NCI-H526 (cell line): Measurements from ENCODE around the gene CNN2.

Experiments
- DNase-seq, 2 experiments: peaks; one replicate each; lab custom pipeline; 2025; lab: John Stamatoyannopoulos, UW

The CNN2 gene

DNA sequence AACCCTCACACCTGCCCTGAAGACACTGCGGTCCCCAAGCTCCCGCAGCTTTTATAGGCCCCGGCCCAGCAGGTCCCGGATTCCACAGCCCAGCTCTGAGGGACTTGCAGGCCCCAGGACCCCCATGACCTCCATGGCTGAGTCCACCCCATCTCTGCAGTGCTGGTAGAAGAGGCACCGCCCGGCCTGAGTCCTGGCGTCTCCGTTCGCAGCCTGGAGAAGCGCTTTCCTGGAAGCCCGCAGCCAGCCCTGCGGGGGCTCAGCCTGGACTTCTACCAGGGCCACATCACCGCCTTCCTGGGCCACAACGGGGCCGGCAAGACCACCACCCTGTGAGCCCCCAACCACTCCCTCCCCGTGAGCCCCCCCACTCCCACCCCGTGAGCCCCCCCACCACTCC lies 22.7 kb downstream of the CNN2 start:
- no peak for DNase-seq

DNA sequence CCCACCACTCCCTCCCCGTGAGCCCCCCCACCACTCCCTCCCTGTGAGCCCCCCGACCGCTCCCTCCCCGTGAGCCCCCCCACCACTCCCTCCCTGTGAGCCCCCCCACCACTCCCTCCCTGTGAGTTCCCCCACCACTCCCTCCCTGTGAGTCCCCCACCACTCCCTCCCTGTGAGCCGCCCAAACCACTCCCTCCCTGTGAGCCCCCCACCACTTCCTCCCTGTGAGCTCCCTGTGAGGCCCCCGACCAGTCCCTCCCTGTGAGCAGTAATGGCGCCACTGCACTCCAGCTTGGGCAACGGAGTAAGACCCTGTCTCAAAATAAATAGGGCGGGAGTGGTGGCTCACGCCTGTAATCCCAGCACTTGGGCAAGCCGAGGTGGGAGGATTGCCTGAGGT lies 23.4 kb downstream of the CNN2 start:
- no peak for DNase-seq

DNA sequence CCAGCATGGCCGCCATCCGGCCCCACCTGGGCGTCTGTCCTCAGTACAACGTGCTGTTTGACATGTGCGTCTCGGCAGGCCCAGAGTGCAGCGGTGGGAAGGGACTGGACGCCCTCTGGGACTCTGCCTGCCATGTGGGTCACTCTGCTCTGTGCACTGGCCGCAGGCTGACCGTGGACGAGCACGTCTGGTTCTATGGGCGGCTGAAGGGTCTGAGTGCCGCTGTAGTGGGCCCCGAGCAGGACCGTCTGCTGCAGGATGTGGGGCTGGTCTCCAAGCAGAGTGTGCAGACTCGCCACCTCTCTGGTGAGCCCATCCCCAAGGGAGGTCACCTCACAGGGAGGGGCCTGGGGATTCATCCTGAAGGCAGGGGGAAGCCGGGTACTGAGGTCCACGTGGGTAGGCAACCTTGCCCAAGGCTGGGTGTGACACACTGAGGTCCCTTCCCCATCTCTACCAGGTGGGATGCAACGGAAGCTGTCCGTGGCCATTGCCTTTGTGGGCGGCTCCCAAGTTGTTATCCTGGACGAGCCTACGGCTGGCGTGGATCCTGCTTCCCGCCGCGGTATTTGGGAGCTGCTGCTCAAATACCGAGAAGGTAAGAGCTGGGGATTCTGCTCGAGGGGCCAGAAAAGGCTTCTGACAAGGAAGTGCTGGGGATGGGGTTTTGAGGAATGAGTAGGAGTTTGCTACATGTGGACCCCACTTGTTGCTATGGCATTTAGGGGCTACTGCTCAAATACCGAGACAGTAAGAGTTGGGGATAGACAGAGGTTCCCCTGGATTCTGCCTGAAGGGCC lies 24.8 kb downstream of the CNN2 start:
- DNase-seq, result no peak

DNA sequence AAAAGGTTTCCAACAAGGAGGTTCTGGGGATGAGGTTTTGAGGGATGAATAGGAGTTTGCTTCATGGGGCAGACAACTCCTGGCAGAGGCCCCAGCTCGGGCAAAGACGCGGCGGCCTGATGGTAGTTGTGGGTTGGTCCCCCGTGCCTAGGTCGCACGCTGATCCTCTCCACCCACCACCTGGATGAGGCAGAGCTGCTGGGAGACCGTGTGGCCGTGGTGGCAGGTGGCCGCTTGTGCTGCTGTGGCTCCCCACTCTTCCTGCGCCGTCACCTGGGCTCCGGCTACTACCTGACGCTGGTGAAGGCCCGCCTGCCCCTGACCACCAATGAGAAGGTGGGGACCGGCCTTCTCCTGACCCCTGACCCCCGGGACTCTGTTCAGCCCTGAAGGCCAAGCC lies 25.4 kb downstream of the CNN2 start:
- no peak for DNase-seq

DNA sequence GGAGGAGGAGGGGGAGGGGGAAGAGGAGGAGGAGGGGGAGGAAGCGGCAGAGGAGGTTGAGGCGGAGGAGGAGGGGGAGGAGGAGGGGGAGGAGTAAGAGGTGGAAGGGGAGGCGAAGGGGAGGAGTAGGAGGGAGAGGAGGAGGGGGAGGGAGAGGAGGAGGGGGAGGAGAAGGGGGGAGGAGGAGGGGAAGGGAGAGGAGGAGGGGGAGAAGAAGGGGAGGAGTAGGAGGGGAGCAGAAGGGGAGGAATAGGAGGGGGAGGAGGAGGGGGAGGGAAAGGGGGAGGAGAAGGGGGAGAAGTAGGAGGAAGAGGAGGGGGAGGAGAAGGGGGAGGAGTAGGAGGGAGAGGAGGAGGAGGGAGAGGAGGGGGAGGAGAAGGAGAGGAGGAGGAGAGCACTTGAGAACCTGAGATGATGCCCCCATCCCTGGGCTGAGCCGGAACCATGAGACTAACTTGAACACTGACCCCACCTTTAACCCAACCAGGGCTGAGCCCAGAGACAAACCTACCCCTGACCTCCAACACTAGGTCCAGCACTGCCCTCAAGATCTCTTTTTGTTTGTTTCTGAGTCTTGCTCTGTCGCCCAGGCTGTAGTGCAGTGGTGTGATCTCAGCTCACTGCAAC lies 26.1 kb downstream of the CNN2 start:
- DNase-seq, result no peak

DNA sequence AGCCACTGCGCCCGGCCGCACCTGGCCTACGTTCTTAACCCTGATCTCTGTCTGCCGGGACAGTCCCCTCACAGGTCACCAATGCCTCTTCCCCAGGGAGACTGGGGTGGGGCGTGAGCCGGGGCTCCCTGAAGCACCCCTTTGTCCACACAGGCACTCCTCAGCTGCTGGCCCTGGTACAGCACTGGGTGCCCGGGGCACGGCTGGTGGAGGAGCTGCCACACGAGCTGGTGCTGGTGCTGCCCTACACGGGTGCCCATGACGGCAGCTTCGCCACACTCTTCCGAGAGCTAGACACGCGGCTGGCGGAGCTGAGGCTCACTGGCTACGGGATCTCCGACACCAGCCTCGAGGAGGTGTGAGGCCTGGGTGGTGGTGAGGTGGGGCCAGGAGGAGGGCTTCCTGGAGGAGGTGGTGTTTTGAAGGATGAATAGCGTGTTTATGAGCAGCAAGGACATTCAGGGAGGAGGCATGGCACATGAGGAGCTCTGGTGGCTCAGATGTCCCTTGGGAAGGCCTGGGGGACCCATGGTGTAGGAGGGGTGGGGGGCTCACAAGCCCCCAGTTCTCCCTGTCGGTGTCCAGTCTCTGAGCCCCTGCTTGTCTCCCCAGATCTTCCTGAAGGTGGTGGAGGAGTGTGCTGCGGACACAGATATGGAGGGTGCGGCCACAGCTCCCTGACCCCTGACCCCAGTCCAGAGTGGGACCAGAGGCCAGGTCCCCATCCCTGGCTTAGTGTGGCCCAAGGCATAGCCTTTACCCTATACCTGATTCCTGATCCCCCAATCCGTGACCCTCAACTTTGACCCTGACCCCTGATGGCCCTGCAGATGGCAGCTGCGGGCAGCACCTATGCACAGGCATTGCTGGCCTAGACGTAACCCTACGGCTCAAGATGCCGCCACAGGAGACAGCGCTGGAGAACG lies 27.0 kb downstream of the CNN2 start:
- no peak for DNase-seq

DNA sequence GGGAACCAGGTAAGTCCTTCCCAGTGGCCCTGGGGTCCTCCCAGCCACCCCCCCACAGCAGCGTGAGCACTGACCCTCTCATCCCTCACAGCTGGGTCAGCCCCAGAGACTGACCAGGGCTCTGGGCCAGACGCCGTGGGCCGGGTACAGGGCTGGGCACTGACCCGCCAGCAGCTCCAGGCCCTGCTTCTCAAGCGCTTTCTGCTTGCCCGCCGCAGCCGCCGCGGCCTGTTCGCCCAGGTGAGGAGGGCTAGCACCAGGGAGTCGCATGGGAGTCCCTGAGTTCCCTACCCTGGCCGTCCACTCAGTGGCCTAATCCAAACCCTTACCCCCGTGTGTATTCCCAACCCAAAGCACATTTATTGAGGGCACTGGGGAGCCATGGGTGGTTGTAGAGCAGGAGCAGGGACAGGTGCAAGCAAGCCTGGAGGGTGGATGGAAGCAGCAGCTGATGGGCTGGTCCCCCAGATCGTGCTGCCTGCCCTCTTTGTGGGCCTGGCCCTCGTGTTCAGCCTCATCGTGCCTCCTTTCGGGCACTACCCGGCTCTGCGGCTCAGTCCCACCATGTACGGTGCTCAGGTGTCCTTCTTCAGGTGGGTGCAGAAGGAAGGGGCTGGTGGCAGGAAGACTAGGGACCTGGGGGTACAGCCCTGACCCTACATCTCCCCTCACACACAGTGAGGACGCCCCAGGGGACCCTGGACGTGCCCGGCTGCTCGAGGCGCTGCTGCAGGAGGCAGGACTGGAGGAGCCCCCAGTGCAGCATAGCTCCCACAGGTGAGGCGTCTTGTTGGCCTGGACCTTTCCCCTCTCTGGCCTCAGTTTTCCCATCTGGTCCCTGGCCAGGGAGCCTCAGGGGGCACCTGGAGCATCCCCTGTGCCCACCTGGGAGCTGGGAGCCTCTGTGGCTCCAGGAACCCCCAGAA lies 28.0 kb downstream of the CNN2 start:
- no peak for DNase-seq

DNA sequence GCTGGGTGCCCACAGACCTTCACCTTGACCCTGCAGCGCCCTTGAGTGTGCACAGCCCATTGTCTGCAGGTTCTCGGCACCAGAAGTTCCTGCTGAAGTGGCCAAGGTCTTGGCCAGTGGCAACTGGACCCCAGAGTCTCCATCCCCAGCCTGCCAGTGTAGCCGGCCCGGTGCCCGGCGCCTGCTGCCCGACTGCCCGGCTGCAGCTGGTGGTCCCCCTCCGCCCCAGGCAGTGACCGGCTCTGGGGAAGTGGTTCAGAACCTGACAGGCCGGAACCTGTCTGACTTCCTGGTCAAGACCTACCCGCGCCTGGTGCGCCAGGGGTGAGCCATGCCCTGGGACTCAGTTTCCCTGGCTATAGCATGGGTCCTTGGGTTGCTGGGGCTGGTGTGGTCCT lies 28.6 kb downstream of the CNN2 start:
- DNase-seq, result no peak

DNA sequence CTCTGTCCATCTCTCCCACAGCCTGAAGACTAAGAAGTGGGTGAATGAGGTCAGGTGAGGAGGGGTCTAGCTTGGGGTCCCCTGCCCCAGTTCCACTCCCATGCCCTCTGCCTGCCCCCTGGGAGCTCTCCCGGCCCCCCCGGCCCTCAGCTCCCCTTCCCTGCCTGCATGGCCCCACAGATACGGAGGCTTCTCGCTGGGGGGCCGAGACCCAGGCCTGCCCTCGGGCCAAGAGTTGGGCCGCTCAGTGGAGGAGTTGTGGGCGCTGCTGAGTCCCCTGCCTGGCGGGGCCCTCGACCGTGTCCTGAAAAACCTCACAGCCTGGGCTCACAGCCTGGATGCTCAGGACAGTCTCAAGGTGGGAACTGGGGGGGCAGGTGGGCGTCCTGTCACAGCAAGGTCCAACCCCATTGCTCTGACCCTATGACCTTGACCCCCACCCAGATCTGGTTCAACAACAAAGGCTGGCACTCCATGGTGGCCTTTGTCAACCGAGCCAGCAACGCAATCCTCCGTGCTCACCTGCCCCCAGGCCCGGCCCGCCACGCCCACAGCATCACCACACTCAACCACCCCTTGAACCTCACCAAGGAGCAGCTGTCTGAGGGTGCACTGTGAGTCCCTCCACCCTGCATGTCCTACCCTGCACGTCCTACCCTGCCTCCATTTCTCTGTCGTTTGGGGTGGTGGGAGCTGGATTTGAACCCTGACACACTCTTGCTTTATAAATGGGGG lies 29.6 kb downstream of the CNN2 start:
- no peak for DNase-seq

DNA sequence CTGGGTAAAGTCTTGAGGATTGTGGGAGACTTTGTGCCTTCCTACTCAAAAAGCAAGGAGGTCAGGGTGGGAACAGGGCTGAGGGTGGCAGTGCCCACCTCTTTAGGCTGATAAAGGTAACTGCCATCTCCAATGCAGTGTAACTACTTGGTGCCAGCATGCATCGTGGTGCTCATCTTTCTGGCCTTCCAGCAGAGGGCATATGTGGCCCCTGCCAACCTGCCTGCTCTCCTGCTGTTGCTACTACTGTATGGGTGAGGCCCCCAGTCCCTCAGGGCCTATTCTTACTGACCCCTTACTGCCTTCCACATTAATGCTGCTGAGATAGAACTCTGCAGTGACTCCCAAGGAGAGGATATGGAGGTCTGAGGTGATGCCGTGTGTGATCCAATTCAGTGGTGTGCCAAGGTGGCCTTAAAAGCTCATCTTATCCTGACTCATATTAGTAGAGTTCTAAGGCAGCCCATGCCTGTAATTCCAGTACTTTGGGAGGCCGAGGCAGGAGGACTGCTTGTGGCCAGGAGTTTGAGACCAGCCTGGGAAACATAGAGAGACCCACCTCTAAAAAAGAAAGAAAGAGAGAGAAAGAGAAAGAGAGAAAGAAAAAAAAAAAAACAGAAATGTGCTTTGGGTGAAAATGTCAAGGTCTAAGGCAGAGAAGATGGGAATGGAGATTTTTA lies 30.9 kb downstream of the CNN2 start:
- DNase-seq, result peak in 1 of 2 experiments; percentile 36

DNA sequence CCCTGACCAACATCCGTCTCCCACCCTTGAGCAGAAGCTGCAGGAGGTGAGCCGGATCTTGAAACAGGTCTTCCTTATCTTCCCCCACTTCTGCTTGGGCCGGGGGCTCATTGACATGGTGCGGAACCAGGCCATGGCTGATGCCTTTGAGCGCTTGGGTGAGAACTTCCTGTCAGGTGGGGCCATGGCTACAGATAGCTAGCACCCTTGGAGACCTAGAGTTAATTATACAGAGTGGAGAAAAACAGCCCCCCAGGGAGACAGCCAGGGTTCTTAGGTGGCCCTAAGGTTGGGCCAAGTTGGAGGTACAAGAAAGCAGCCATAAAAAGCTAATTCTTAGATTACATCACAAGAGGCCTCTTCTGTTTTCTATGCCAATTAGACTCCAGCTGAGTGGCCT lies 31.7 kb downstream of the CNN2 start:
- no peak for DNase-seq

DNA sequence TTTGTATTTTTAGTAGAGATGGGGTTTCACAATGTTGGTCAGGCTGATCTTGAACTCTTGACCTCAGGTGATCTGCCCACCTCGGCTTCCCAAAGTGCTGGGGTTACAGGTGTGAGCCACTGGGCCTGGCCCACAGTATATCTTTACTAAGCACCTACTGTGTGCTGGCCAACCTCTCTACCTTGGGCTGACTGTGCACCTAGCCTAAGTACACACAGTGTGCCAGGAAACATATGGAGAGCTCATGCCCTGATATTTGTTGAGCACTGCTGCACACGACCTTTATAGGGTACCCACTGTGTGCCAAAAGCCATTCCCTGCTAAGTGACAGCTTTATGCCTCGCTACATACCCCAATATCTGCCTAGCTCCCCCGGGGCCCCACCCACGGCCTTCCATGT lies 34.3 kb downstream of the CNN2 start:
- DNase-seq, result no peak

DNA sequence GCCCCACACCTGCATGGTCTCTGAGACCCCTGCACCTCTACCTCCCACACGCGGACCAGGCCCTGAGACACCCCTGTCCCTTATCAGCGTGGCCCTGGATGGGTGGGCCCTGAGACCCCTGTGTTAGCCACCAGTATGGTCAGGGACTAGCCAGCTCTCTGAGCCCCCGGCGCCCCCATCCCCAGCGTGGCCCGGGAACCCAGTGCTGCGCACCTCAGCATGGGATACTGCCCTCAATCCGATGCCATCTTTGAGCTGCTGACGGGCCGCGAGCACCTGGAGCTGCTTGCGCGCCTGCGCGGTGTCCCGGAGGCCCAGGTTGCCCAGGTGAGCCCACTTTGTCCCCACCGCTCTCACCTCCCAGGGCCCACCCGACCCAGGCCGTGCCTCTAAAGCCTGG lies 35.6 kb downstream of the CNN2 start:
- no peak for DNase-seq

DNA sequence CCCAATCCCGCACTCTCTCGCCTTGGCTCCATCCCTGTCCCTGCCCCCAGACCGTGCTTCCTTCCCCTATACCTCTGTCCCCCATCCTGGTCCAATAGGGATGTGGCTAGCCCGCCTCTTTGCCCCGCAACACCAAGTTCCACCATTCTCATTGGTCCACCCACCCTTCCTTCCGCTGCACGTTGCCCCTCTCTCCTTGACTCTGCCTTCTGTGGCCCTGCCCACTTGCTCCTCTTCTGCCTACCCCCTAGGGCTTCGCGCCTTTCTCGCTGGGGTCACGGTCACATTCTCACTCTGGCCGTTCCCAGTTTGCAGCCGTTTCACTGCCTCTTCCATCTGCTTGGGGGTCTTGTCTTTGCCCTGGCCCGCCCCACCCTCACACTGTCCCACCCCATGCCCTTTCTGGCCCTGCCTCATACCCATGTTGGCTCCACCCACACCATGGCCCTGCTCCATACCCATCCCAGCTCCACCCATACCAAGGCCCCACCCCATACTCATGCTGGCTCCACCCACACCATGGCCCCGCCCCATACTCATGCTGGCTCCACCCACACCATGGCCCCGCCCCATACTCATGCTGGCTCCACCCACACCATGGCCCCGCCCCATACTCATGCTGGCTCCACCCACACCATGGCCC lies 36.1 kb downstream of the CNN2 start:
- no peak for DNase-seq

DNA sequence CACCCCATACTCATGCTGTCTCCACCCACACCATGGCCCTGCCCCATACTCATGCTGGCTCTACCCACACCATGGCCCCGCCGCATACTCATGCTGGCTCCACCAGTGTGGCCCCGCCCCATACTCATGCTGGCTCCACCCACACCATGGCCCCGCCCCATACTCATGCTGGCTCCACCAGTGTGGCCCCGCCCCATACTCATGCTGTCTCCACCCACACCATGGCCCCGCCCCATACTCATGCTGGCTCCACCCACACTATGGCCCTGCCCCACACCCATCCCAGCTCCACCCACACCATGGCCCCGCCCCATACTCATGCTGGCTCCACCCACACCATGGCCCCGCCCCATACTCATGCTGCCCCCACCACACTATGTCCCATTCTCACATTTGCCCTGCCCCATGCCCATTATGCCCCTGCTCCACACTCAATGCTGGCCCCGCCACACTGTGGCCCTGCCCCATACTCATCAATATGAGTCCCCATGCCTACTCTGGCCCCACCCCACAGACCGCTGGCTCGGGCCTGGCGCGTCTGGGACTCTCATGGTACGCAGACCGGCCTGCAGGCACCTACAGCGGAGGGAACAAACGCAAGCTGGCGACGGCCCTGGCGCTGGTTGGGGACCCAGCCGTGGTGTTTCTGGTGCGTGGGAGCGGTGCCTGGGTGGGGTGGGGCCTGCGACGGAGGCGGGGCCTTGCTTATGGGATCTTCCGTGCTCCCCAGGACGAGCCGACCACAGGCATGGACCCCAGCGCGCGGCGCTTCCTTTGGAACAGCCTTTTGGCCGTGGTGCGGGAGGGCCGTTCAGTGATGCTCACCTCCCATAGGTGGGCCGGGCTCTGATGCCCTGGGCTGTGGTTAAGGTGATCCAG lies 36.9 kb downstream of the CNN2 start:
- DNase-seq, result no peak

DNA sequence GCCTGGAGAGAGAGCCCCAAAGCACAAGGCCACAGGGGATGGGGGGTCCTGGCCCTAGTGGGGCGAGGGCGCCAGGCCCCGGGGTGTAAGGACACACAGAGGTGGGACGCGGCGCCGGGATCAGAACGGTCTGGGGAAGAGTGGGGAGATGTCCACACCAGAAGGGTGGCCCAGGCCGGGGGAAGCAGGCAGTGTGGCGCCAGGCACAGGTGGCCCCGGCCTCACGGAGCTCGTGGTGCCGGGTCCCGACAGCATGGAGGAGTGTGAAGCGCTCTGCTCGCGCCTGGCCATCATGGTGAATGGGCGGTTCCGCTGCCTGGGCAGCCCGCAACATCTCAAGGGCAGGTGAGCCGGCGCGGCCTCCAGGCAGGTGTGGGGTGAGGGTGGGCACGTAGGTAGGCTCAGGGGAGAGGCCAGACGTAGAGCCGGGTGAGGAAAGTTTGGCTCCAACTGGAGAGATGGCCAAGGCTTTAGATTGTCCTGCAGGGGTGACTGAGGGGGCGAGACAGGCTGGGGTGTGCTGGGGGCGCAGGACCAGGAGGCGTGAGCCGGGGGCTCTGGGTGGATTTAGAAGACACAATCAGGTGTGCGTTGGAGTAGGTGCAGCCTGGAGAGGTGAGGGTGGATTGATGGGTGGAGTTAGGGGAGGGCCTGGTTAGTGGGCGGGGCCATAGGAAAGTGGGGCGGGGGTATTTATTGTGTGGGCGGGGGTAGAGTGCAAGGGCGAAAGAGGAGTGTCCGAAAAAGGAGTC lies 37.7 kb downstream of the CNN2 start:
- peak in 1 of 2 experiments; percentile 58 for DNase-seq

DNA sequence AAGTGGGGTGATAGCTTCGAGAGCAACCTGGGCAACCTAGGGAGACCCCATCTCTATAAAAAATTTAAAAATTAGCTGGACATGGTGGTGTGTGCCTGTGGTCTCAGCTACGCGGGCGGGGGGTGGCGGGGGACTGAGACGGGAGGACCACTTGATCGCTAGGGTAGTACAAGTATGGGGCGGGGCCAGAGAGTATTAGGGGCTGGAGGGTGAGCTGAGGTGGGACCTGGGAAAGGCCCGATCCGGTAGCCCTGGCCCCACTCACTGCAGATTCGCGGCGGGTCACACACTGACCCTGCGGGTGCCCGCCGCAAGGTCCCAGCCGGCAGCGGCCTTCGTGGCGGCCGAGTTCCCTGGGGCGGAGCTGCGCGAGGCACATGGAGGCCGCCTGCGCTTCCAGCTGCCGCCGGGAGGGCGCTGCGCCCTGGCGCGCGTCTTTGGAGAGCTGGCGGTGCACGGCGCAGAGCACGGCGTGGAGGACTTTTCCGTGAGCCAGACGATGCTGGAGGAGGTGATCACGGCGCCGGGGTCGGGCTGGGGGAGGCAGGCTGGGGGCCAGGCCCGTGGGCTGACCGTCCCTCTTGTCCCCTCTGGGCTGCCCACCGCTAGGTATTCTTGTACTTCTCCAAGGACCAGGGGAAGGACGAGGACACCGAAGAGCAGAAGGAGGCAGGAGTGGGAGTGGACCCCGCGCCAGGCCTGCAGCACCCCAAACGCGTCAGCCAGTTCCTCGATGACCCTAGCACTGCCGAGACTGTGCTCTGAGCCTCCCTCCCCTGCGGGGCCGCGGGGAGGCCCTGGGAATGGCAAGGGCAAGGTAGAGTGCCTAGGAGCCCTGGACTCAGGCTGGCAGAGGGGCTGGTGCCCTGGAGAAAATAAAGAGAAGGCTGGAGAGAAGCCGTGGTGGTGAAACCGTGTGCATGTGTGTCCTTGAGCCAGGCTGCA lies 38.5 kb downstream of the CNN2 start:
- DNase-seq, result peak in 1 of 2 experiments; percentile 51
